Upper lobe of right lung (tissue), 1 donor: ENCODE results near the gene UBQLN4. TPM values are rescaled to one million over a fixed set of nuclear protein-coding genes. Genes with fewer than 3 reads are reported as not detected.
"Not testable (repeated sequence)": the region's sequence is repeated elsewhere in the genome, so short reads cannot be mapped to it uniquely, and the experiment has no call there.

Experiments used
- ATAC-seq: fragments of 200-7000 bp; cut with Tn5 transposase; one replicate; pipeline ENCODE4 v1.9.1; 2020; ENCODE audit warnings: mild to moderate bottlenecking, moderate library complexity
- DNase-seq: peaks from one replicate; pipeline ENCODE4 v3.0.0-alpha.2; 2020
- H3K27ac ChIP-seq: fragments of 200-600 bp; one replicate; pipeline ENCODE4 v1.8.0; 2022
- H3K27me3 ChIP-seq: fragments of 200-600 bp; one replicate; pipeline ENCODE4 v1.8.0; 2022; ENCODE audit warnings: mild to moderate bottlenecking
- H3K36me3 ChIP-seq: fragments of 200-600 bp; one replicate; pipeline ENCODE4 v1.8.0; 2022
- H3K4me1 ChIP-seq: fragments of 200-600 bp; one replicate; pipeline ENCODE4 v1.8.0; 2022
- H3K4me3 ChIP-seq: fragments of 200-600 bp; one replicate; pipeline ENCODE4 v1.8.0; 2022; ENCODE audit warnings: mild to moderate bottlenecking
- H3K9me3 ChIP-seq: fragments of 200-600 bp; one replicate; pipeline ENCODE4 v1.8.0; 2022
- intact Hi-C: fragments of 100-400 bp; cut with DNase I; formaldehyde crosslinking; loops from one replicate; pipeline ENCODE4 v1.11.0; 2022
- total RNA-seq: library from RNA; stranded (reverse); fragmentation: NEBNext Ultra II Directional; extraction: Animal tissue kit (Norgen Biotek cat#: 25700); gene quantifications from one replicate; pipeline ENCODE4 v1.2.1, GENCODE V29; 2021
- TF ChIP-seq, protein P1 (sequence below): fragments of 200-600 bp; IDR thresholded peaks from one replicate; pipeline ENCODE4 v1.8.0; 2022; ENCODE audit warnings: antibody characterized with exemption
- donor health status: DM: no; HTN: yes; CAD: no; lungs with severe emphysema.

UBQLN4 gene
- total RNA-seq, 1 donor from 2014 or later, result 37.0 TPM

DNA sequence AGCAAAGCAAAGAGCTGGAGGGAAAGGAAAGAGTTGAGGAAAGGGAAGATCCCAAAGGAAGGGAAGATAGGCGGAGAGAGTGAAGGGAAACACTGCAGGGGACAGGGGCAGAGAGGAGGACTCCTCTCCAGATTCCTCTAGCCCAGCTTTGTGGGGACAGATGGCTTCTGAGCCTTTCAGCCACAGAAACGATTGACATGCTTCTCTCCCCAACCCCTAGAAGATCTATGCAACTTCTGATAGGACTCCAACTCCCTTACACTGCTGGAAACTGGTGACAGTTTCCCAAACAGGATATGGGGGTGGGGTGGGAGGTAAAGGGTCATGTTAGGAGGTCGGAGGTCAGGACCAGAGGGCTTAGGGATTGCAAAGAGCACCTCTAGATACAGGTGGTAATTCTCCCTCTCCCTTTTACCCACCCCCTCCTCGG is 22.2 kb upstream of the UBQLN4 start:
- Histone ChIP-seq H3K27me3 (no peaks in the 10 kb centered on the region), H3K27ac (peak overlapping the region; percentile 30), H3K36me3 (no peaks in the 10 kb centered on the region), H3K4me3 (peak overlapping the region; percentile 54), H3K9me3 (no peaks in the 10 kb centered on the region), H3K4me1 (peaks cover 10% of the 10 kb centered on the region)
- intact Hi-C loops, result no loop called here
- DNase-seq (no peak), ATAC-seq (no peak)
- TF ChIP-seq, protein P1, sequence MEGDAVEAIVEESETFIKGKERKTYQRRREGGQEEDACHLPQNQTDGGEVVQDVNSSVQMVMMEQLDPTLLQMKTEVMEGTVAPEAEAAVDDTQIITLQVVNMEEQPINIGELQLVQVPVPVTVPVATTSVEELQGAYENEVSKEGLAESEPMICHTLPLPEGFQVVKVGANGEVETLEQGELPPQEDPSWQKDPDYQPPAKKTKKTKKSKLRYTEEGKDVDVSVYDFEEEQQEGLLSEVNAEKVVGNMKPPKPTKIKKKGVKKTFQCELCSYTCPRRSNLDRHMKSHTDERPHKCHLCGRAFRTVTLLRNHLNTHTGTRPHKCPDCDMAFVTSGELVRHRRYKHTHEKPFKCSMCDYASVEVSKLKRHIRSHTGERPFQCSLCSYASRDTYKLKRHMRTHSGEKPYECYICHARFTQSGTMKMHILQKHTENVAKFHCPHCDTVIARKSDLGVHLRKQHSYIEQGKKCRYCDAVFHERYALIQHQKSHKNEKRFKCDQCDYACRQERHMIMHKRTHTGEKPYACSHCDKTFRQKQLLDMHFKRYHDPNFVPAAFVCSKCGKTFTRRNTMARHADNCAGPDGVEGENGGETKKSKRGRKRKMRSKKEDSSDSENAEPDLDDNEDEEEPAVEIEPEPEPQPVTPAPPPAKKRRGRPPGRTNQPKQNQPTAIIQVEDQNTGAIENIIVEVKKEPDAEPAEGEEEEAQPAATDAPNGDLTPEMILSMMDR, result no peak

DNA sequence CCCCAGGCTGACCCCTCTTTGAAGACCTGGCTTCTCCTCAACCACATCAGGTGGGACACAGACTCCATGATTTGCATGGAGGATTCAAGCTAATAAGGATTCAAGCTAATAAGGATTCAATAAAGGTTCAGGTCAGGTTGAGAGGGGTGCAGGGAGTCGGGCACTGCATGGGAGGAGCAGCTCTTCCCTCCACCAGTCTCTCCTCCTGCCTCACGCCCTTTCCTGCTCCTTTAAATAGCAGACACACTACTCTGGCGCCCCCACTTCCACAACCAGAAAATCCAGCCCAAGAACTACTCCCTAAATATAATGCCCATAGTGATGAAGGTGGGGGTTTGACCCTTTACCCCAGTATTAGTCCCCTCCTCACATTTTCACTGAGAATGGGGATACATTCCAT is 21.6 kb upstream of the UBQLN4 start:
- TF ChIP-seq, protein P1, result no peak
- no peak for DNase-seq
- no peak for ATAC-seq
- H3K27ac ChIP-seq, result peak overlapping the region; percentile 30
- H3K36me3 ChIP-seq, result no peaks in the 10 kb centered on the region
- H3K9me3 ChIP-seq, result no peaks in the 10 kb centered on the region
- no peak overlapping the region for H3K4me3 ChIP-seq
- intact Hi-C loops, result no loop called here
- peaks cover 10% of the 10 kb centered on the region for H3K4me1 ChIP-seq
- H3K27me3 ChIP-seq, result no peaks in the 10 kb centered on the region

DNA sequence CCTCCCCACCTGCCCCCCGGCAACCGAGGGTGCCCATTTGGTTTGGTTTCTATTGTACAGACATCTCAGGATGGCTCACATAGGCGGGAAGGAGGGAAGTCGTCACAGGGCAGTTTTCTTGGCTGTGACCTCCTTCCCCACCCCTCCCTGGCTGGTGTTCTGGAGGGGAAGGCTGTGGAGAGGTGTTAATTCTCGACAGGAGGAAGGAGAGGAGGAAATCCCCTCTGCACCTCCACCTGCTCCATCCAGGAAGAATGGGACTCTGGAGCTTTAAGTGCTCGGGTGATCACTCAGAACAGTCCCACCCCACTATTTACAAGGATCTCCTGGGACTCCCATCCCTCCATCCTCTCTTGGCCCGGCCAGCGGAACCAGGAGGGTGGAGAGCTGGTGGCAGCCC is 21.1 kb upstream of the UBQLN4 start:
- no peak overlapping the region for H3K4me3 ChIP-seq
- TF ChIP-seq, protein P1, result no peak
- H3K9me3 ChIP-seq, result no peaks in the 10 kb centered on the region
- H3K27me3 ChIP-seq, result no peaks in the 10 kb centered on the region
- no peaks in the 10 kb centered on the region for H3K36me3 ChIP-seq
- no peak for ATAC-seq
- DNase-seq, result no peak
- intact Hi-C loops, result no loop called here
- peaks cover 10% of the 10 kb centered on the region for H3K4me1 ChIP-seq
- no peak overlapping the region for H3K27ac ChIP-seq

DNA sequence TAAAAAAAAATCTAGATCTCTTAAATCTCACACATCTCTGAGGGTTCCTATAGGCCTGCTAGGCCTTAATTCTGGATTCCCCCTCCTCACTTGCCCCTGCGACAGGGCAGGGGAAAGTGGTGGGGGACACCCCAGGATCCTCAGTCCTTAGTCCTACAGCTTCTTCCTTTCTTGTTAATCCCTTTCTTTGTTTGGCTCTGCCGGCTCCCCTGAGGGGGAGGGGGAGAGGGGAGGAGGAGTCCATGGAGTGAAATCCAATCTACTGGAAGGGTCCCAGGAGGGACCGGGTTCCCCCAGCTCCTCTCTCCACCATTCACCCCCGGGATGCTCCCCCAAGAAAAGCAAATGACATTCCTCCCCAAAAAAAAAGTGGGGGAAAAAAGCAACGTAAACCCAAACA is 20.1 kb upstream of the UBQLN4 start:
- Histone ChIP-seq H3K36me3 (no peaks in the 10 kb centered on the region), H3K4me3 (no peak overlapping the region), H3K9me3 (no peaks in the 10 kb centered on the region), H3K27ac (no peak overlapping the region), H3K4me1 (peaks cover 10% of the 10 kb centered on the region), H3K27me3 (no peaks in the 10 kb centered on the region)
- DNase-seq, result no peak
- ATAC-seq, result no peak
- intact Hi-C loops, result no loop called here
- TF ChIP-seq, protein P1, result no peak

DNA sequence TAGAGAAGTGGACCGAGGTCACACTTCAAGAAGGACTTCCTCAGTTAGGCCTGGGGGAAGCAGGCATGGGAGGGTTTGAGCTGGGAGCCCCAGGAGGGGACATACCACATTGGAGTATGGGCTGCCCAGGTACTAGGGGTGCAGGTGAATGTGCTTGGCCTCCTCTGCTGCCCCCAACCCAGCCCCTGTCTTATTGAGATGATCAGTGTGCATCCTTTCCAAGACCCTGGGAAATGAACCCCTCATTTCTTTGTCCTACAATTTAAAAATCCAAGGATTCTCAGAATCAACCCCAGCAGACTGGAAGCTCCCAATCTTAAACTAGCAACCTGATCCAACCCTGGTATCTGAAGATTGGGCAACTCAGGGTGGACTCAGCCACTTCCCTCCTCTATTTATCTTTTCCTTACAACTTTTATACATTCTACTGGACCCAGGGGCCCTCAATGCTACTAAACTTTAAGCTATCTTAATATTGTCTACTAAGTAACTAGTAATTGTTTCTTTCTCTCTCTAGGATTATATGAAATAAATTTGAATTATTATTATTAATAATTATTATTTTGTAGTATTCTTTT is 19.6 kb upstream of the UBQLN4 start:
- H3K27me3 ChIP-seq, result no peaks in the 10 kb centered on the region
- H3K9me3 ChIP-seq, result no peaks in the 10 kb centered on the region
- TF ChIP-seq, protein P1, result no peak
- ATAC-seq, result no peak
- H3K4me3 ChIP-seq, result no peak overlapping the region
- no peak overlapping the region for H3K27ac ChIP-seq
- DNase-seq, result no peak
- no peaks in the 10 kb centered on the region for H3K36me3 ChIP-seq
- intact Hi-C loops, result no loop called here
- peaks cover 10% of the 10 kb centered on the region for H3K4me1 ChIP-seq

DNA sequence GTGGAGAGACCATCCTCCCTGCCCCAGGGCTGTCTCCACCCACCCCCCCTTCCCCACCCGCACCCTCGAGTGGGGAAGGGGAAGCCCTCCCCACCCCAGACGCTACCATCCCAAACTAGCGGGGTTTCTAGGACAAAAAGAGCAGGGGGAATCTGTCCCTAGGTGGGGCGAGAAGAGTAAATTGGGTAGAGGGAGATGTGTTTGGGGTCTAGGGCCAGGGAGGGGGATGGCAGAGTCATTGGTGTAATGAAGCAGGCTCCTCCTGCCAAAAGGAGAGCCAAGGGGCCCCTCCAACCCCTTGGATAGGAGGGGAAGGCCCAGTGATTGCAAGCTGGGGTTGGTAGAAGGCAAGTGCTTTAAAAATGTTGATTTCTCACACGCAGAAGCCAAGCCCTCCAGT is 18.7 kb upstream of the UBQLN4 start:
- DNase-seq, result no peak
- no peak for ATAC-seq
- intact Hi-C loops, result no loop called here

DNA sequence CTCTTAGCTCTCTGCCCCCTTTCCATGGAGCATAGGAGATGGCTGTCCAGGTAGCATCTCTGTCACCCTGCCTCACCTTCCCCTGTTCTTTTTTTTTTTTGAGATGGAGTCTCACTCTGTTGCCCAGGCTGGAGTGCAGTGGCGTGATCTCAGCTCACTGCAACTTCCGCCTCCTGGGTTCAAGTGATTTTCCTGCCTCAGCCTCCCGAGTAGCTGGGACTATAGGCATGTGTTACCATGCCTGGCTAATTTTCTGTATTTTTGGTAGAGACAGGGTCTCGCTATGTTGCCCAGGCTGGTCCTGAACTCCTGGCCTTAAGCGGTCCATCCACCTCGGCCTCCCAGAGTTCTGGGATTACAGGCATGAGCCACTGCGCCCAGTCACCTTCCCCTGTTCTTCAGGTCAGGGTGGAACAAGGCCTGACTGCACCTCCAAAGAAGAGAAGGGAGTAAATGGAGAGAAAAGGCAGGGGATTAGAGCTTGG is 17.8 kb upstream of the UBQLN4 start:
- H3K27me3 ChIP-seq, H3K36me3 ChIP-seq, H3K9me3 ChIP-seq, H3K4me3 ChIP-seq, H3K27ac ChIP-seq, ATAC-seq, DNase-seq, intact Hi-C loops: not testable (repeated sequence)
- H3K4me1 ChIP-seq, result peaks cover 10% of the 10 kb centered on the region

More for the DNA sequence above, 18.7 kb upstream of the UBQLN4 start:
- H3K27me3 ChIP-seq, result no peaks in the 10 kb centered on the region
- TF ChIP-seq, protein P1, result no peak
- H3K9me3 ChIP-seq, result no peaks in the 10 kb centered on the region
- peaks cover 10% of the 10 kb centered on the region for H3K4me1 ChIP-seq
- H3K36me3 ChIP-seq, result no peaks in the 10 kb centered on the region
- no peak overlapping the region for H3K27ac ChIP-seq
- H3K4me3 ChIP-seq, result no peak overlapping the region
